PFSK-1 (cell line): ENCODE data around the gene EMX1.

Experiments used
- FOXP2 ChIP-seq: optimal IDR thresholded peaks from 2 replicates; pipeline ENCODE3; 2011; ENCODE audit warnings: borderline replicate concordance, control low read depth, inconsistent platforms; ENCODE audit not compliant: insufficient read depth; ENCODE audit errors: extremely low read length, extremely low read depth
- POLR2AphosphoS5 ChIP-seq: IDR thresholded peaks from 2 replicates; pipeline ENCODE4 v1.6.1; 2012; ENCODE audit warnings: low read depth, mild to moderate bottlenecking, control low read depth, low read length, moderate library complexity
- REST ChIP-seq, 2 experiments: IDR thresholded peaks; 2 replicates each; pipeline versions ENCODE4 v1.6.1 to v1.8.0; 2011 to 2012; ENCODE audit warnings: low read depth in 2 of 2, low read length in 2 of 2, control low read depth in 1 of 2, inconsistent platforms in 1 of 2, mild to moderate bottlenecking in 1 of 2, moderate library complexity in 1 of 2; ENCODE audit not compliant: insufficient read depth in 1 of 2
- SIN3A ChIP-seq: IDR thresholded peaks from 2 replicates; pipeline ENCODE4 v1.6.1; 2012; ENCODE audit warnings: mild to moderate bottlenecking, low read length, moderate library complexity, borderline replicate concordance; ENCODE audit not compliant: insufficient read depth
- TAF1 ChIP-seq: IDR thresholded peaks from 2 replicates; pipeline ENCODE4 v1.6.1; 2012; ENCODE audit warnings: low read length, control low read depth, borderline replicate concordance; ENCODE audit not compliant: insufficient read depth

- TF ChIP-seq REST (IDR thresholded peaks at IDR 0.05; ENCODE audit: insufficient read depth in 1 of 2, low read depth in 2 of 2, low read length in 2 of 2) (no peak), POLR2AphosphoS5 (no peak), TAF1 (no peak), SIN3A (no peak), FOXP2 (no peak)
Measured at GRCh38 chr2:72959995-72960981, 43.0 kb downstream of the EMX1 start.
